ES-I3 (cell line): ENCODE measurements around the gene SLC5A1.
"Not testable (repeated sequence)": the region's sequence is repeated elsewhere in the genome, so short reads cannot be mapped to it uniquely, and the experiment has no call there.

Source experiments
- H3K36me3 ChIP-seq: 2 replicates; pipeline ENCODE4 v1.6.1; 2013; ENCODE audit warnings: mild to moderate bottlenecking, low read length, control low read depth, moderate library complexity; ENCODE audit not compliant: insufficient read depth
- H3K4me1 ChIP-seq: 2 replicates; pipeline ENCODE4 v1.6.1; 2013; ENCODE audit warnings: mild to moderate bottlenecking, control low read depth, low read length; ENCODE audit not compliant: insufficient read depth
- H3K9ac ChIP-seq: 2 replicates; pipeline ENCODE4 v1.6.1; 2013; ENCODE audit warnings: low read depth, mild to moderate bottlenecking, low read length, moderate library complexity
- H3K9me3 ChIP-seq: 2 replicates; pipeline ENCODE4 v1.6.1; 2013; ENCODE audit warnings: mild to moderate bottlenecking, low read length, moderate library complexity; ENCODE audit not compliant: control insufficient read depth, insufficient read depth

The SLC5A1 gene

GRCh38 chr22:32135958-32136357 is 92.9 kb downstream of the SLC5A1 start:
- not testable (repeated sequence) for H3K36me3 ChIP-seq, H3K9ac ChIP-seq, H3K9me3 ChIP-seq, H3K4me1 ChIP-seq

GRCh38 chr22:32136881-32137280 is 93.8 kb downstream of the SLC5A1 start:
- not testable (repeated sequence) for H3K4me1 ChIP-seq

GRCh38 chr22:32137731-32138324 is 94.8 kb downstream of the SLC5A1 start:
- not testable (repeated sequence) for H3K4me1 ChIP-seq, H3K9ac ChIP-seq, H3K36me3 ChIP-seq, H3K9me3 ChIP-seq

More at GRCh38 chr22:32136881-32137280, 93.8 kb downstream of the SLC5A1 start:
- H3K9me3 ChIP-seq, H3K36me3 ChIP-seq, H3K9ac ChIP-seq: not testable (repeated sequence)

- H3K9ac ChIP-seq, H3K36me3 ChIP-seq, H3K4me1 ChIP-seq, H3K9me3 ChIP-seq: not testable (repeated sequence)
Measured at GRCh38 chr22:32138576-32138975, 95.5 kb downstream of the SLC5A1 start.

GRCh38 chr22:32140688-32141087 is 97.6 kb downstream of the SLC5A1 start:
- H3K9ac ChIP-seq, H3K36me3 ChIP-seq, H3K9me3 ChIP-seq, H3K4me1 ChIP-seq: not testable (repeated sequence)

GRCh38 chr22:32142600-32142999 is 99.5 kb downstream of the SLC5A1 start:
- H3K36me3 ChIP-seq = no peaks in the 10 kb centered on the region
- H3K4me1 ChIP-seq = no peaks in the 10 kb centered on the region
- no peaks in the 10 kb centered on the region for H3K9me3 ChIP-seq
- H3K9ac ChIP-seq = no peak overlapping the region

- Histone ChIP-seq H3K9me3 (no peaks in the 10 kb centered on the region), H3K36me3 (no peaks in the 10 kb centered on the region), H3K9ac (no peak overlapping the region), H3K4me1 (no peaks in the 10 kb centered on the region)
Measured at GRCh38 chr22:32144496-32145274, 101.6 kb downstream of the SLC5A1 start.

GRCh38 chr22:32147128-32147527 is 104.1 kb downstream of the SLC5A1 start:
- H3K4me1 ChIP-seq, H3K9me3 ChIP-seq, H3K9ac ChIP-seq, H3K36me3 ChIP-seq: not testable (repeated sequence)

GRCh38 chr22:32148372-32148771 is 105.3 kb downstream of the SLC5A1 start:
- H3K4me1 ChIP-seq, H3K36me3 ChIP-seq, H3K9ac ChIP-seq, H3K9me3 ChIP-seq: not testable (repeated sequence)

GRCh38 chr22:32150647-32151046 is 107.6 kb downstream of the SLC5A1 start:
- H3K9ac ChIP-seq, H3K36me3 ChIP-seq, H3K9me3 ChIP-seq, H3K4me1 ChIP-seq: not testable (repeated sequence)

- not testable (repeated sequence) for H3K9ac ChIP-seq, H3K36me3 ChIP-seq, H3K4me1 ChIP-seq, H3K9me3 ChIP-seq
Measured at GRCh38 chr22:32151641-32152040, 108.6 kb downstream of the SLC5A1 start.

GRCh38 chr22:32154727-32155126 is 111.7 kb downstream of the SLC5A1 start:
- not testable (repeated sequence) for H3K9me3 ChIP-seq, H3K9ac ChIP-seq, H3K4me1 ChIP-seq, H3K36me3 ChIP-seq

- not testable (repeated sequence) for H3K4me1 ChIP-seq, H3K9me3 ChIP-seq, H3K9ac ChIP-seq, H3K36me3 ChIP-seq
Measured at GRCh38 chr22:32157632-32158031, 114.6 kb downstream of the SLC5A1 start.

GRCh38 chr22:32158712-32159533 is 115.9 kb downstream of the SLC5A1 start, which contains the start of gene C22orf42:
Gene C22orf42, minus strand, starts transcription at chr22:32159303. Its CDS starts 88 bp downstream, at chr22:32159215.
- Histone ChIP-seq H3K4me1 (no peaks in the 10 kb centered on the region), H3K9ac (no peak within 1 kb of the TSS), H3K9me3 (no peaks in the 10 kb centered on the region), H3K36me3 (no peaks in the 10 kb centered on the region)

GRCh38 chr22:32160411-32160810 is 117.3 kb downstream of the SLC5A1 start:
- not testable (repeated sequence) for H3K36me3 ChIP-seq, H3K9ac ChIP-seq, H3K9me3 ChIP-seq, H3K4me1 ChIP-seq
